Measurements from ENCODE around the gene TPK1.

GRCh38 chr7:144622745-144623144, 213.1 kb downstream of the TPK1 start:
- no peak for TF ChIP-seq CTCF (IDR thresholded peaks at IDR 0.05)
- no peak for TF ChIP-seq POLR2A (IDR thresholded peaks at IDR 0.05)
